ENCODE results near the gene PSMC3. TPM values are rescaled to one million over a fixed set of nuclear protein-coding genes. Genes with fewer than 3 reads are reported as not detected.

PSMC3 gene
- total and polyA plus RNA-seq, 9 of the 15 experiments (the other 6 are each of a cell fraction or from before 2014, with no cell fraction given): 44.3 to 324 (median 240) TPM

GRCh38 chr11:47380078-47380477 is 46.2 kb downstream of the PSMC3 start (continued):
- TF ChIP-seq ZBTB2 (IDR thresholded peaks at IDR 0.05) (0 out of 2 replicates have a peak, but pooled peaks have one; percentile 38), ZNF134 (CRISPR knock-in tag; conservative IDR thresholded peaks at IDR 0.05) (no peak), POLR3G (IDR thresholded peaks at IDR 0.05; ENCODE audit: extremely low read depth, insufficient read length, insufficient replicate concordance) (no peak), MCM5 (IDR thresholded peaks at IDR 0.05; ENCODE audit: low read depth) (no peak), TCF7L2 (IDR thresholded peaks at IDR 0.05; ENCODE audit: low read depth, low read length) (no peak), NCOA6 (IDR thresholded peaks at IDR 0.05) (no peak), NELFE (IDR thresholded peaks at IDR 0.05; ENCODE audit: insufficient read depth, insufficient read length) (no peak), ZBTB40 (IDR thresholded peaks at IDR 0.05) (no peak), ZBTB40 (CRISPR knock-in tag; IDR thresholded peaks at IDR 0.05) (no peak), ZBTB33 (CRISPR knock-in tag; IDR thresholded peaks at IDR 0.05) (no peak), ZBTB7A (IDR thresholded peaks at IDR 0.05; ENCODE audit: borderline replicate concordance, control insufficient read depth, low read depth, low read length) (no peak), SMARCA5 (IDR thresholded peaks at IDR 0.05) (no peak), GTF3C2 (IDR thresholded peaks at IDR 0.05; ENCODE audit: borderline replicate concordance, extremely low read depth, insufficient read length) (no peak), KDM1A (IDR thresholded peaks at IDR 0.05) (no peak)
